K562 (cell line): ENCODE measurements around the gene ASIC3. TPM values are rescaled to one million over a fixed set of nuclear protein-coding genes. Genes with fewer than 3 reads are reported as not detected.

ENCODE experiments used
- ATF7 ChIP-seq: fragments of 450-650 bp; IDR thresholded peaks from 2 replicates; pipeline ENCODE4 v1.7.1; 2014; ENCODE audit warnings: mild to moderate bottlenecking, moderate library complexity
- CEBPG ChIP-seq, 3 experiments: fragments of 200-800 bp in 1 of 3; sonication (Bioruptor generic) in 1 of 3; sonication (generic) in 1 of 3; formaldehyde crosslinking in 1 of 3; IDR thresholded peaks in 2 of 3; conservative IDR thresholded peaks in 1 of 3; 2 replicates each; pipeline versions ENCODE4 v1.6.1 to v1.8.0; 2016 to 2022; ENCODE audit warnings: missing compliant biosample characterization in 2 of 3, missing genetic modification characterization in 2 of 3, mild to moderate bottlenecking in 1 of 3, missing genetic modification reagents in 1 of 3
- GABPA ChIP-seq: fragments of 200-800 bp; sonication (Bioruptor generic); conservative IDR thresholded peaks from 2 replicates; pipeline ENCODE4 v1.6.1; 2016; ENCODE audit warnings: low read depth, missing genetic modification characterization, missing compliant biosample characterization
- SIN3A ChIP-seq, 2 experiments: fragments of 150-350 bp in 1 of 2; IDR thresholded peaks; 2 replicates each; pipeline ENCODE4 v1.6.1; 2011 to 2016; ENCODE audit warnings: borderline replicate concordance in 2 of 2, low read depth in 2 of 2, low read length in 2 of 2, mild to moderate bottlenecking in 2 of 2, moderate library complexity in 2 of 2; ENCODE audit not compliant: control insufficient read depth in 1 of 2
- SMARCB1 ChIP-seq: IDR thresholded peaks from 2 replicates; pipeline ENCODE4 v1.6.1; 2011; ENCODE audit warnings: improper control_type of control experiment, low read depth; ENCODE audit not compliant: insufficient read length
- STAT5B ChIP-seq: fragments of 250-450 bp; sonication (Bioruptor Pico); IDR thresholded peaks from 2 replicates; pipeline ENCODE4 v1.8.0; 2021; ENCODE audit warnings: mild to moderate bottlenecking, inconsistent platforms
- ZBTB7A ChIP-seq: IDR thresholded peaks from 2 replicates; pipeline ENCODE4 v1.6.1; 2011; ENCODE audit warnings: low read depth, mild to moderate bottlenecking, low read length, moderate library complexity, borderline replicate concordance; ENCODE audit not compliant: control insufficient read depth
- ZNF24 ChIP-seq: fragments of 450-650 bp; IDR thresholded peaks from 2 replicates; pipeline ENCODE4 v1.6.1; 2016
- ZNF263 ChIP-seq: sonication (generic); formaldehyde crosslinking; IDR thresholded peaks from 2 replicates; pipeline ENCODE4 v1.8.0; 2022; ENCODE audit warnings: mild to moderate bottlenecking, missing genetic modification reagents, borderline replicate concordance
- polyA plus RNA-seq, 8 experiments: library from polyadenylated mRNA; depleted of rRNA in 4 of 8; stranded (reverse) in 5 of 8; unstranded in 3 of 8; fragments of >200 nt; fragmentation: Nextera tagmentation in 2 of 8; fragmentation: Illumina TruSeq in 1 of 8; extraction: Ambion mirVana in 2 of 8; extraction: Trizol in 1 of 8; gene quantifications; 2 replicates each; pipeline versions ENCODE4 v1.2.1 to v1.2.3, GENCODE V29; 2011 to 2014; ENCODE audit warnings: inconsistent platforms in 1 of 8, missing spikeins in 1 of 8
- total RNA-seq, 7 experiments: library from RNA; depleted of rRNA in 6 of 7; stranded (reverse); fragments of >200 nt in 6 of 7; fragmentation: Illumina TruSeq in 2 of 7; extraction: Trizol in 2 of 7; gene quantifications; 2 replicates each; pipeline versions ENCODE4 v1.2.1 to v1.2.3, GENCODE V29; 2011 to 2021; ENCODE audit warnings: low replicate concordance in 1 of 7
- TF ChIP-seq, protein P1 (sequence below): sonication (generic); formaldehyde crosslinking; IDR thresholded peaks from 2 replicates; pipeline ENCODE4 v1.8.0; 2022; ENCODE audit warnings: missing genetic modification reagents, mild to moderate bottlenecking, borderline replicate concordance
- TF ChIP-seq, protein P2 (sequence below): fragments of 250-450 bp; sonication (Bioruptor Pico); IDR thresholded peaks from 2 replicates; pipeline ENCODE4 v1.5.0; 2022; ENCODE audit warnings: mild to moderate bottlenecking
- TF ChIP-seq, protein P3 (sequence below): fragments of 250-450 bp; sonication (Bioruptor Pico); IDR thresholded peaks from 2 replicates; pipeline ENCODE4 v1.4.0; 2020; ENCODE audit warnings: mild to moderate bottlenecking
- TF ChIP-seq, protein P4 (sequence below): IDR thresholded peaks from 2 replicates; pipeline ENCODE4 v1.6.1; 2011; ENCODE audit not compliant: insufficient read length; ENCODE audit errors: extremely low read depth

ASIC3 gene
- total and polyA plus RNA-seq, 9 of the 15 experiments (the other 6 are each of a cell fraction or from before 2014, with no cell fraction given): 0.11 to 5.0 (median 0.87) TPM

DNA sequence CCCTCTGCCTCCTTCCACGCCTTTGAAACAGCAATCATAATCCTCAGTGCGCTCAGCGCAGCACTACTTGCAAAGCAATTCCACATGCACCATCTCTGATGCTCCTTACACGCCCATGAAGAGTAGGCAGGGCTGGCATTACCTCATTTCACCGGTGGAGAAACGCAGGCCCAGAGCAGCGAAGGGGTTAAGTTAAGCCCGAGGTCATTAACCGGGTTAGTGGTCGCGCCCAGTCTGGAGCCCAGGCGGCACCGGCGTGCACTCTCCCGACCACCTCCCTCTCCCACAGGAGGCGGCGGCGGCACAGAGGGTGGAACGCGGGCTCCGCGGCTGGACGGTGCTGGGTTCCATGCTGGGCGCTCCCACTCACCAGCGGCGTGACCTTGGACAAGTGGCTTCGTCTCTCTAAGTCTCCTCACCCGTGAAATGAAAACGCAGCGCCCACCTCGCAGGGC, 31.8 kb downstream of the ASIC3 start (continued):
- TF ChIP-seq, protein P1, sequence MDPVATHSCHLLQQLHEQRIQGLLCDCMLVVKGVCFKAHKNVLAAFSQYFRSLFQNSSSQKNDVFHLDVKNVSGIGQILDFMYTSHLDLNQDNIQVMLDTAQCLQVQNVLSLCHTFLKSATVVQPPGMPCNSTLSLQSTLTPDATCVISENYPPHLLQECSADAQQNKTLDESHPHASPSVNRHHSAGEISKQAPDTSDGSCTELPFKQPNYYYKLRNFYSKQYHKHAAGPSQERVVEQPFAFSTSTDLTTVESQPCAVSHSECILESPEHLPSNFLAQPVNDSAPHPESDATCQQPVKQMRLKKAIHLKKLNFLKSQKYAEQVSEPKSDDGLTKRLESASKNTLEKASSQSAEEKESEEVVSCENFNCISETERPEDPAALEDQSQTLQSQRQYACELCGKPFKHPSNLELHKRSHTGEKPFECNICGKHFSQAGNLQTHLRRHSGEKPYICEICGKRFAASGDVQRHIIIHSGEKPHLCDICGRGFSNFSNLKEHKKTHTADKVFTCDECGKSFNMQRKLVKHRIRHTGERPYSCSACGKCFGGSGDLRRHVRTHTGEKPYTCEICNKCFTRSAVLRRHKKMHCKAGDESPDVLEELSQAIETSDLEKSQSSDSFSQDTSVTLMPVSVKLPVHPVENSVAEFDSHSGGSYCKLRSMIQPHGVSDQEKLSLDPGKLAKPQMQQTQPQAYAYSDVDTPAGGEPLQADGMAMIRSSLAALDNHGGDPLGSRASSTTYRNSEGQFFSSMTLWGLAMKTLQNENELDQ (CRISPR knock-in tag): no peak
- TF ChIP-seq SMARCB1 (no peak), ATF7 (peak; percentile 8; the same call in 1 of the 2 replicates), ZNF24 (no peak), GABPA (tag) (no peak), ZNF263 (CRISPR knock-in tag) (0 out of 2 replicates have a peak, but pooled peaks have one; percentile 22), STAT5B (CRISPR knock-in tag) (no peak), ZBTB7A (0 out of 2 replicates have a peak, but pooled peaks have one; percentile 6), SIN3A (IDR thresholded peaks at IDR 0.05; ENCODE audit: borderline replicate concordance in 2 of 2, control insufficient read depth in 1 of 2, low read depth in 2 of 2, low read length in 2 of 2) (peak in 1 of 2 experiments; percentile 28; a peak in 2 of 4 replicates), CEBPG (CRISPR knock-in tag; IDR thresholded peaks at IDR 0.05) (peak; percentile 14; the same call in 1 of the 2 replicates), CEBPG (tag; conservative IDR thresholded peaks at IDR 0.05 in 1 of 2, IDR thresholded peaks at IDR 0.05 in 1 of 2) (no peak)
- TF ChIP-seq, protein P2, sequence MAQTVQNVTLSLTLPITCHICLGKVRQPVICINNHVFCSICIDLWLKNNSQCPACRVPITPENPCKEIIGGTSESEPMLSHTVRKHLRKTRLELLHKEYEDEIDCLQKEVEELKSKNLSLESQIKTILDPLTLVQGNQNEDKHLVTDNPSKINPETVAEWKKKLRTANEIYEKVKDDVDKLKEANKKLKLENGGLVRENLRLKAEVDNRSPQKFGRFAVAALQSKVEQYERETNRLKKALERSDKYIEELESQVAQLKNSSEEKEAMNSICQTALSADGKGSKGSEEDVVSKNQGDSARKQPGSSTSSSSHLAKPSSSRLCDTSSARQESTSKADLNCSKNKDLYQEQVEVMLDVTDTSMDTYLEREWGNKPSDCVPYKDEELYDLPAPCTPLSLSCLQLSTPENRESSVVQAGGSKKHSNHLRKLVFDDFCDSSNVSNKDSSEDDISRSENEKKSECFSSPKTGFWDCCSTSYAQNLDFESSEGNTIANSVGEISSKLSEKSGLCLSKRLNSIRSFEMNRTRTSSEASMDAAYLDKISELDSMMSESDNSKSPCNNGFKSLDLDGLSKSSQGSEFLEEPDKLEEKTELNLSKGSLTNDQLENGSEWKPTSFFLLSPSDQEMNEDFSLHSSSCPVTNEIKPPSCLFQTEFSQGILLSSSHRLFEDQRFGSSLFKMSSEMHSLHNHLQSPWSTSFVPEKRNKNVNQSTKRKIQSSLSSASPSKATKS (CRISPR knock-in tag): no peak
- TF ChIP-seq, protein P3, sequence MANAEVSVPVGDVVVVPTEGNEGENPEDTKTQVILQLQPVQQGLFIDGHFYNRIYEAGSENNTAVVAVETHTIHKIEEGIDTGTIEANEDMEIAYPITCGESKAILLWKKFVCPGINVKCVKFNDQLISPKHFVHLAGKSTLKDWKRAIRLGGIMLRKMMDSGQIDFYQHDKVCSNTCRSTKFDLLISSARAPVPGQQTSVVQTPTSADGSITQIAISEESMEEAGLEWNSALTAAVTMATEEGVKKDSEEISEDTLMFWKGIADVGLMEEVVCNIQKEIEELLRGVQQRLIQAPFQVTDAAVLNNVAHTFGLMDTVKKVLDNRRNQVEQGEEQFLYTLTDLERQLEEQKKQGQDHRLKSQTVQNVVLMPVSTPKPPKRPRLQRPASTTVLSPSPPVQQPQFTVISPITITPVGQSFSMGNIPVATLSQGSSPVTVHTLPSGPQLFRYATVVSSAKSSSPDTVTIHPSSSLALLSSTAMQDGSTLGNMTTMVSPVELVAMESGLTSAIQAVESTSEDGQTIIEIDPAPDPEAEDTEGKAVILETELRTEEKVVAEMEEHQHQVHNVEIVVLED: no peak
- TF ChIP-seq, protein P4, sequence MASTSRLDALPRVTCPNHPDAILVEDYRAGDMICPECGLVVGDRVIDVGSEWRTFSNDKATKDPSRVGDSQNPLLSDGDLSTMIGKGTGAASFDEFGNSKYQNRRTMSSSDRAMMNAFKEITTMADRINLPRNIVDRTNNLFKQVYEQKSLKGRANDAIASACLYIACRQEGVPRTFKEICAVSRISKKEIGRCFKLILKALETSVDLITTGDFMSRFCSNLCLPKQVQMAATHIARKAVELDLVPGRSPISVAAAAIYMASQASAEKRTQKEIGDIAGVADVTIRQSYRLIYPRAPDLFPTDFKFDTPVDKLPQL: no peak
